ENCODE data around the gene TANGO6.

The TANGO6 gene

GRCh38 chr16:68935008-68935407, 91.7 kb downstream of the TANGO6 start:
- ChIA-PET POLR2A (no interaction called here), CTCF (interaction anchor here (0.6 kb wide), 3 partner anchors 12 to 79 kb away, joined by 3 to 5 read pairs (median 3); no protein-coding TSS in a partner anchor)
- TF ChIP-seq NFRKB (IDR thresholded peaks at IDR 0.05), result no peak
- no peak for TF ChIP-seq ELF4 (IDR thresholded peaks at IDR 0.05)
- TF ChIP-seq ZNF384 (IDR thresholded peaks at IDR 0.05), result no peak
- DNase-seq (ENCODE audit: extremely low spot score), result no peak

GRCh38 chr16:68936736-68937631, 93.7 kb downstream of the TANGO6 start:
- POLR2A ChIA-PET, result no interaction called here
- no peak for DNase-seq (ENCODE audit: extremely low spot score)
- no peak for TF ChIP-seq ELF4 (IDR thresholded peaks at IDR 0.05)
- no peak for TF ChIP-seq FOXK2 (IDR thresholded peaks at IDR 0.05)
- no peak for TF ChIP-seq TARDBP (IDR thresholded peaks at IDR 0.05)
- no peak for TF ChIP-seq LEF1 (IDR thresholded peaks at IDR 0.05; ENCODE audit: borderline replicate concordance)
- TF ChIP-seq ARNT (IDR thresholded peaks at IDR 0.05), result no peak
- TF ChIP-seq FOXM1 (IDR thresholded peaks at IDR 0.05; ENCODE audit: borderline replicate concordance), result no peak
- TF ChIP-seq BHLHE40 (IDR thresholded peaks at IDR 0.05; ENCODE audit: borderline replicate concordance), result no peak
- no peak for TF ChIP-seq CTBP1 (IDR thresholded peaks at IDR 0.05; ENCODE audit: borderline replicate concordance)
- no peak for TF ChIP-seq PKNOX1 (IDR thresholded peaks at IDR 0.05)
- TF ChIP-seq ZNF384 (IDR thresholded peaks at IDR 0.05), result no peak
- TF ChIP-seq FOXA1 (IDR thresholded peaks at IDR 0.05), result no peak
- TF ChIP-seq L3MBTL2 (conservative IDR thresholded peaks at IDR 0.05), result no peak
- no peak for TF ChIP-seq SUZ12 (IDR thresholded peaks at IDR 0.05)
- TF ChIP-seq NFRKB (IDR thresholded peaks at IDR 0.05), result no peak
- TF ChIP-seq SP1 (IDR thresholded peaks at IDR 0.05), result no peak
- TF ChIP-seq HDGF (IDR thresholded peaks at IDR 0.05; ENCODE audit: borderline replicate concordance), result no peak
- CTCF ChIA-PET, result no interaction called here

DNA sequence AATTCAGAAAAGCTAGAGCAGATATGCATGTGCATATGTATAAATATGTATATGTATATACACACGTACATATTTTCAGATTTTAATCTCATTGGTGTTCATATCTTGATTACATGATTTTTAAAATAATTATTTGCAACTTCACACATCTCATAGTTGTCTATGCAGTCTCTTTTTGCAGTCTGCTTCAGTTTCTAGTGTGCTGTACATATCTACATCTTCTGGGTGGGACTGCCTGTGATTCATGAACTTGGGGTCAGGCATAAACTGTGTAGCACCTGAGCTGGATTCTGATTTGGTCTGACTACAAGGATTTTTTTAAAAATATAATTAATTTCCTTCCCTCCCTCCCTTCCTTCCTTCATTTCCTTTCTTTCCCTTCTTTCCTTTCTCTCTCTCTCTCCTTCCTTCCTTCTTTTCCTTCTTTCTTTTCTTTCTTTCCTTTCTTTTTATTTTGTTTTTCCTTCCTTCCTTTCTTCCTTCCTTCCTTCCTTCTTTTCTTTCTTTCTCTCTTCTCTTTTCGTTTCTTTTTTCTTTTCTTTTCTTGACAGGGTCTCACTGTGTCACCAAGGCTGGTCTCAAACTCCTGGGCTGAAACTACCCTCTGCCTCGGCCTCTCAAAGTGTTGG, 96.5 kb downstream of the TANGO6 start:
- ChIA-PET POLR2A (no interaction called here), CTCF (no interaction called here)
- no peak for DNase-seq (ENCODE audit: extremely low spot score)
- TF ChIP-seq FOXK2 (IDR thresholded peaks at IDR 0.05) (no peak), FOXA1 (IDR thresholded peaks at IDR 0.05) (no peak), SUZ12 (IDR thresholded peaks at IDR 0.05) (no peak), ARNT (IDR thresholded peaks at IDR 0.05) (no peak), SP1 (IDR thresholded peaks at IDR 0.05) (no peak), NFRKB (IDR thresholded peaks at IDR 0.05) (no peak), HDGF (IDR thresholded peaks at IDR 0.05; ENCODE audit: borderline replicate concordance) (no peak), ZNF384 (IDR thresholded peaks at IDR 0.05) (no peak), L3MBTL2 (conservative IDR thresholded peaks at IDR 0.05) (no peak), BHLHE40 (IDR thresholded peaks at IDR 0.05; ENCODE audit: borderline replicate concordance) (no peak)

DNA sequence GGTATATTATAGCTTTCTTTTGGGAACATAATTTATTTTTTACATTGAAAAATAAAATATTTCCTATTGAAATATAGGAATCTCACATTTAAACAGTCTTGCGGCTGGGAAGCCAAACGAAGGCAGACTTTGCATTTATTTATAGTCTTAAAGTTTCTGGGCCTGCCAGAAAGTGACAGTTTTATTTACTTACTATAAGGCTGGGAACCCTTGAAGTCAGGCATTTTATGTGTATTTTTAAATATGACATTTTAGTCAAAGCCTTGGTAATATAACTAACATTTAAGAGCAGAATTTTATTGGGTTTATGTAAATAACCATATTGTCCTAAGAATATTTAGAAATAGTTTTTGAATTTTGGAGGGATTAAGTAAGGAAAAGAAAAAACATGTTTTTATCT, 97.5 kb downstream of the TANGO6 start:
- CTCF ChIA-PET, result no interaction called here
- TF ChIP-seq TARDBP (IDR thresholded peaks at IDR 0.05) (no peak), ZNF384 (IDR thresholded peaks at IDR 0.05) (no peak)
- POLR2A ChIA-PET, result no interaction called here
- no peak for DNase-seq (ENCODE audit: extremely low spot score)

- ChIA-PET POLR2A (no interaction called here), CTCF (no interaction called here)
Measured at GRCh38 chr16:68943961-68944360, 100.6 kb downstream of the TANGO6 start.

DNA sequence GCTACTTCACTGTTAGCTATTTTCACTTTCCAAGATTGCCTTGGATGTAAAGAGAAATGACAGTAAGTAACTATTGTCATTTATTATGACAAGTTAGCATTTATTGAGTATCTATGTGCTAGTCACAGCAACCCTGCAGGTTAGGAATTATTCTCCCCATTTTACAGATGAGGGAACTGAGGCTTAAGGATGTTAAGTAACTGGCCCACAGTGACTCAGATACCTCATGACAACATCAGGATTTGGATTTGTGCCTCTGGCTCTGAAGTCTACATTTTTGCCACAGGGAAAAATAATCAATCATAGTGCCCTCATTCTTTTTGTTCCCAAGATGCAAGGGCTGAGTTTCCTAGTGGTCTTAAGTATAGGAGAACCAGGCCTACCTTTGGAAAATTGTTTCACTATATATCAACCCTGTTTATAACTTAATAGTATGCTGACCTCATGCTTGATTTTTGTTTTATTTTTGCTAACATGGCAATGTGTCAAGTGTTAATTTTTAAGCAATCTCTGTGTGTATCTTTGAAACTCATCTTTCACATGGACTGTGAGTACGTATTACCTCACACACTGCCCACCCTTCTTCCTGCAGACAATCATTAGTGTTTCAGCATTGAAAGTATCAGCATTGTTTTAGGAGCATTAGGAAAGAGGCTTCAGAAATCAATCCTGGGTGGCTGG, 105.0 kb downstream of the TANGO6 start:
- no peak for DNase-seq (ENCODE audit: extremely low spot score)
- POLR2A ChIA-PET, result no interaction called here
- CTCF ChIA-PET, result no interaction called here
- TF ChIP-seq SP1 (IDR thresholded peaks at IDR 0.05) (no peak), ARNT (IDR thresholded peaks at IDR 0.05) (no peak)

More at GRCh38 chr16:68943961-68944360, 100.6 kb downstream of the TANGO6 start:
- no peak for TF ChIP-seq FOXM1 (IDR thresholded peaks at IDR 0.05; ENCODE audit: borderline replicate concordance)
- TF ChIP-seq ARNT (IDR thresholded peaks at IDR 0.05), result no peak
- no peak for DNase-seq (ENCODE audit: extremely low spot score)

DNA sequence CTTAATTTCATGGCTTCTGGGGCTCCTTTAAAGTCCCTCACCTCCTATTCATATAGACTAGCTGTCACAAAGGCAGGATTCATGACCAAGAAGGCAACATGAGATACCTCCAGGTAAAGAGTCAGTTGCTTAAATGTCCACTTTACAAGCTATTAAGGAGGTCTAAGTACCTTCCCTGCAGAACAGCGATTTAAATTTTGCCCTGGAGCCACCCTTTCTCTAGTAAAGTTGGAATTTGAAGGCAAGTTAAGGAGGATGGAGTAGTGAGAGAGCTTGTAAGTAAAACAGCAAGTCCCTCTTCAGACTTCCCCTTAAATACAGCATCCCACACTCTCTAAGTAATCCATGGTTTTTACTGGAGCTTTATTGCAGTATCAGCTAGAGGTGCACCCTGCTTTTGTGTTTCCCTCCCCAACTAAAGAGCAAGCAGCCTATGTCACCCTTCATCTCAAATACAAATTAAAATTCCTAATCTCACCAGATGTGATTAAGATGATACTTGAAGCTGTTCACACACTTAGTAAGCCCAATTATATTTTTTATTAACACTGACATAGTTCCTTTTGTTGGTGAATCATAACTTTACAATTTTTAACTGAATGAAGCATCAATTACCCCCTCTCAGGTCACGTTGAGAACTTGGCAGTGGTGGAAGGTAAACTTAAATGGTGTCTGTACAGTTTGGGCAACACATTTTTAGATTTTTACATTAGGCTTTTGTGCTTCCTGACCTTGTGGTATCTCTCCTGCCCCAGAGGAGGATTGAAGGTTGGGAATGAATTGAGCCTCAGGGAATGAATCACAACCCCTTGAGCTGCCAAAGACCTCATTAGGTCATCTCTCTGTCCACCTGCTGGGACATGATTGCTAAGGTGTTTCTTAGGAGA, 108.9 kb downstream of the TANGO6 start:
- DNase-seq (ENCODE audit: extremely low spot score), result no peak
- CTCF ChIA-PET, result no interaction called here
- no peak for TF ChIP-seq ZNF384 (IDR thresholded peaks at IDR 0.05)
- TF ChIP-seq PKNOX1 (IDR thresholded peaks at IDR 0.05), result 0 out of 2 replicates have a peak, but pooled peaks have one; percentile 32
- TF ChIP-seq HDGF (IDR thresholded peaks at IDR 0.05; ENCODE audit: borderline replicate concordance), result no peak
- POLR2A ChIA-PET, result no interaction called here
